MCF 10A (cell line): ENCODE data around the gene AHNAK2. TPM values are rescaled to one million over a fixed set of nuclear protein-coding genes. Genes with fewer than 3 reads are reported as not detected.

Source experiments
- BruUV-seq: library from RNA; stranded (reverse); fragments of 400-500 nt; replicated peaks from 2 replicates; lab custom pipeline; 2021; lab: Mats Ljungman, UMichigan
- CTCF ChIA-PET: fragments of 300-600 bp; sonication (Branson Sonifier 250); formaldehyde crosslinking; extraction: SDS; loops from one replicate; lab custom pipeline; 2021; ENCODE audit warnings: antibody characterized with exemption, inconsistent platforms; lab: Yijun Ruan, JAX
- POLR2A ChIA-PET: fragments of 300-600, 350-650 bp; sonication (Branson Sonifier 250); formaldehyde crosslinking; extraction: SDS; loops from one replicate; lab custom pipeline; 2020; ENCODE audit warnings: antibody characterized with exemption, inconsistent platforms; lab: Yijun Ruan, JAX
- DNase-seq: peaks from one replicate; pipeline ENCODE4 v3.0.0-alpha.2; 2018; ENCODE audit not compliant: unreplicated experiment
- H3K27ac Mint-ChIP-seq: one replicate; pipeline ENCODE4 v1.8.0; 2022; ENCODE audit warnings: mild to moderate bottlenecking, low read depth, mixed read lengths; ENCODE audit not compliant: unreplicated experiment
- H3K27me3 Mint-ChIP-seq: one replicate; pipeline ENCODE4 v1.8.0; 2022; ENCODE audit warnings: mixed read lengths; ENCODE audit not compliant: insufficient read depth, unreplicated experiment
- H3K36me3 Mint-ChIP-seq: one replicate; pipeline ENCODE4 v1.8.0; 2022; ENCODE audit warnings: mild to moderate bottlenecking, moderate library complexity, mixed read lengths; ENCODE audit not compliant: insufficient read depth, unreplicated experiment
- H3K4me1 Mint-ChIP-seq: one replicate; pipeline ENCODE4 v1.8.0; 2022; ENCODE audit warnings: mixed read lengths; ENCODE audit not compliant: insufficient read depth, unreplicated experiment
- H3K4me3 Mint-ChIP-seq: one replicate; pipeline ENCODE4 v1.8.0; 2022; ENCODE audit warnings: mild to moderate bottlenecking, moderate library complexity, mixed read lengths; ENCODE audit not compliant: unreplicated experiment
- H3K9me3 Mint-ChIP-seq: one replicate; pipeline ENCODE4 v1.8.0; 2022; ENCODE audit warnings: mixed read lengths; ENCODE audit not compliant: unreplicated experiment
- intact Hi-C: fragments of 100-400 bp; cut with micrococcal nuclease; formaldehyde crosslinking; loops from 2 replicates; pipeline ENCODE4 v1.14.1; 2022
- total RNA-seq: library from RNA; stranded (reverse); gene quantifications from 2 replicates; pipeline ENCODE4 v1.2.3, GENCODE V29; 2022
- TF ChIP-seq, protein P1 (sequence below): fragments of 200-600 bp; IDR thresholded peaks from one replicate; pipeline ENCODE4 v1.8.0; 2022; ENCODE audit warnings: antibody characterized with exemption, mild to moderate bottlenecking; ENCODE audit not compliant: unreplicated experiment

Gene AHNAK2
- total RNA-seq, 1 experiment from 2014 or later, result 218 TPM

- no TSS peak for BruUV-seq
- Mint-ChIP-seq H3K36me3 (no peaks in the 10 kb centered on the region), H3K4me3 (no peak overlapping the region), H3K27ac (no peak overlapping the region), H3K9me3 (no peaks in the 10 kb centered on the region), H3K4me1 (peaks cover 22% of the 10 kb centered on the region), H3K27me3 (no peaks in the 10 kb centered on the region)
- ChIA-PET POLR2A (interaction anchor here (1.2 to 6.5 kb wide), 3 partner anchors 11 to 37 kb away, joined by 3 to 116 read pairs (median 54); partner anchors contain the start of gene CDCA4), CTCF (no interaction called here)
- TF ChIP-seq, protein P1, sequence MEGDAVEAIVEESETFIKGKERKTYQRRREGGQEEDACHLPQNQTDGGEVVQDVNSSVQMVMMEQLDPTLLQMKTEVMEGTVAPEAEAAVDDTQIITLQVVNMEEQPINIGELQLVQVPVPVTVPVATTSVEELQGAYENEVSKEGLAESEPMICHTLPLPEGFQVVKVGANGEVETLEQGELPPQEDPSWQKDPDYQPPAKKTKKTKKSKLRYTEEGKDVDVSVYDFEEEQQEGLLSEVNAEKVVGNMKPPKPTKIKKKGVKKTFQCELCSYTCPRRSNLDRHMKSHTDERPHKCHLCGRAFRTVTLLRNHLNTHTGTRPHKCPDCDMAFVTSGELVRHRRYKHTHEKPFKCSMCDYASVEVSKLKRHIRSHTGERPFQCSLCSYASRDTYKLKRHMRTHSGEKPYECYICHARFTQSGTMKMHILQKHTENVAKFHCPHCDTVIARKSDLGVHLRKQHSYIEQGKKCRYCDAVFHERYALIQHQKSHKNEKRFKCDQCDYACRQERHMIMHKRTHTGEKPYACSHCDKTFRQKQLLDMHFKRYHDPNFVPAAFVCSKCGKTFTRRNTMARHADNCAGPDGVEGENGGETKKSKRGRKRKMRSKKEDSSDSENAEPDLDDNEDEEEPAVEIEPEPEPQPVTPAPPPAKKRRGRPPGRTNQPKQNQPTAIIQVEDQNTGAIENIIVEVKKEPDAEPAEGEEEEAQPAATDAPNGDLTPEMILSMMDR, result no peak
- DNase-seq, result no peak
- intact Hi-C loops, result no loop called here
These were observed 3.7 kb upstream of the AHNAK2 start for GRCh38 chr14:104981699-104982541.

GRCh38 chr14:104980611-104981531 lies 2.7 kb upstream of the AHNAK2 start:
- intact Hi-C loops, result no loop called here
- Mint-ChIP-seq H3K4me3 (no peak overlapping the region), H3K9me3 (no peaks in the 10 kb centered on the region), H3K4me1 (peaks cover 30% of the 10 kb centered on the region), H3K36me3 (no peaks in the 10 kb centered on the region), H3K27ac (peak overlapping the region; percentile 47), H3K27me3 (no peaks in the 10 kb centered on the region)
- no TSS peak for BruUV-seq
- CTCF ChIA-PET, result interaction anchor here (0.7 to 0.8 kb wide), 2 partner anchors 18 to 209 kb away, joined by 3 read pairs; no protein-coding TSS in a partner anchor
- POLR2A ChIA-PET, result interaction anchor here (1.6 to 6.5 kb wide), 3 partner anchors 10 to 38 kb away, joined by 8 to 116 read pairs (median 54); partner anchors contain the start of gene CDCA4
- TF ChIP-seq, protein P1, result no peak
- no peak for DNase-seq

GRCh38 chr14:104979758-104980610 lies 1.8 kb upstream of the AHNAK2 start:
- H3K4me1 Mint-ChIP-seq, result peaks cover 30% of the 10 kb centered on the region
- H3K4me3 Mint-ChIP-seq, result peak overlapping the region; percentile 17
- peak overlapping the region; percentile 47 for H3K27ac Mint-ChIP-seq
- DNase-seq, result peak; percentile 90
- TF ChIP-seq, protein P1, result no peak
- intact Hi-C loops, result no loop called here
- H3K9me3 Mint-ChIP-seq, result no peaks in the 10 kb centered on the region
- ChIA-PET CTCF (interaction anchor here (0.5 kb wide), 1 partner anchor 102 kb away, joined by 4 read pairs; no protein-coding TSS in a partner anchor), POLR2A (interaction anchor here (1.6 to 5.9 kb wide), 2 partner anchors 10 to 39 kb away, joined by 8 to 54 read pairs; partner anchors contain the start of gene CDCA4)
- no peaks in the 10 kb centered on the region for H3K27me3 Mint-ChIP-seq
- no peaks in the 10 kb centered on the region for H3K36me3 Mint-ChIP-seq
- BruUV-seq, result no TSS peak
